CD4-positive, CD25-positive, alpha-beta regulatory T cell (primary cell): ENCODE results near the gene SLC9A1. TPM values are rescaled to one million over a fixed set of nuclear protein-coding genes. Genes with fewer than 3 reads are reported as not detected.
"Not testable (repeated sequence)": the region's sequence is repeated elsewhere in the genome, so short reads cannot be mapped to it uniquely, and the experiment has no call there.

Source experiments
- ATAC-seq, 2 donors: fragments of 150-1000 bp; cut with Tn5 transposase; one replicate each; pipeline ENCODE4 v1.10.0; 2021; ENCODE audit warnings: low read depth in 2 of 2, moderate number of reproducible peaks in 2 of 2, moderate library complexity in 1 of 2
- DNase-seq, 3 donors: peaks; one replicate each; pipeline versions ENCODE4 v3.0.0 to v3.0.0-alpha.2; 2012 to 2022; ENCODE audit warnings: mixed read lengths in 1 of 3
- H3K27ac ChIP-seq: one replicate; pipeline ENCODE4 v1.7.0; 2013; ENCODE audit warnings: mild to moderate bottlenecking, low read length; ENCODE audit not compliant: insufficient read depth, poor library complexity, severe bottlenecking
- H3K27me3 ChIP-seq: one replicate; pipeline ENCODE4 v1.7.0; 2013; ENCODE audit warnings: low read length; ENCODE audit not compliant: control insufficient read depth, insufficient read depth
- H3K36me3 ChIP-seq: one replicate; pipeline ENCODE4 v1.7.0; 2013; ENCODE audit warnings: mild to moderate bottlenecking, low read length, moderate library complexity; ENCODE audit not compliant: control insufficient read depth, insufficient read depth
- H3K4me1 ChIP-seq: 2 replicates; pipeline ENCODE4 v1.7.0; 2013; ENCODE audit warnings: mild to moderate bottlenecking, low read length; ENCODE audit not compliant: insufficient read depth, control insufficient read depth, poor library complexity, severe bottlenecking
- H3K4me3 ChIP-seq: one replicate; pipeline ENCODE4 v1.7.0; 2013; ENCODE audit warnings: low read depth, mild to moderate bottlenecking, low read length, moderate library complexity
- H3K9me3 ChIP-seq, 2 experiments: 1 replicate in 1 of 2; 2 replicates in 1 of 2; pipeline ENCODE4 v1.7.0; 2013; ENCODE audit warnings: low read length in 2 of 2, mild to moderate bottlenecking in 1 of 2, moderate library complexity in 1 of 2; ENCODE audit not compliant: control insufficient read depth in 2 of 2
- H3K27ac Mint-ChIP-seq, 3 donors: one replicate each; pipeline ENCODE4 v1.8.0; 2020 to 2022; ENCODE audit warnings: mild to moderate bottlenecking in 3 of 3, mixed read lengths in 3 of 3, moderate library complexity in 2 of 3
- H3K27me3 Mint-ChIP-seq: one replicate; pipeline ENCODE4 v1.8.0; 2022; ENCODE audit warnings: mild to moderate bottlenecking, mixed read lengths
- H3K36me3 Mint-ChIP-seq: one replicate; pipeline ENCODE4 v1.8.0; 2020; ENCODE audit warnings: mixed read lengths
- H3K4me1 Mint-ChIP-seq, 4 donors: one replicate each; pipeline ENCODE4 v1.8.0; 2020 to 2022; ENCODE audit warnings: mixed read lengths in 4 of 4, mild to moderate bottlenecking in 1 of 4
- H3K4me3 Mint-ChIP-seq, 4 donors: one replicate each; pipeline ENCODE4 v1.8.0; 2020 to 2022; ENCODE audit warnings: mild to moderate bottlenecking in 4 of 4, mixed read lengths in 4 of 4, moderate library complexity in 3 of 4
- H3K9me3 Mint-ChIP-seq, 7 donors: one replicate each; pipeline ENCODE4 v1.8.0; 2020 to 2022; ENCODE audit warnings: mixed read lengths in 7 of 7, mild to moderate bottlenecking in 3 of 7, moderate library complexity in 2 of 7
- polyA plus RNA-seq, 4 donors: library from polyadenylated mRNA; unstranded; fragments of 300-500 nt; fragmentation: Illumina TruSeq; gene quantifications; one replicate each; pipeline ENCODE4 v1.2.3, GENCODE V29; 2021
- total RNA-seq: library from RNA; stranded (reverse); gene quantifications from one replicate; pipeline ENCODE4 v1.2.3, GENCODE V29; 2022

SLC9A1 gene
- total and polyA plus RNA-seq, 5 donors from 2014 or later: 5.4 to 32.3 (median 8.3) TPM

- Mint-ChIP-seq H3K9me3 (no peaks in the 10 kb centered on the region), H3K36me3 (peaks cover 4% of the 10 kb centered on the region), H3K4me3 (no peak overlapping the region), H3K27ac (peak overlapping the region in 2 of 3 donors; percentile 31 to 69), H3K4me1 (peaks cover 5 to 21% (median 15%) of the 10 kb centered on the region in 4 donors), H3K27me3 (no peaks in the 10 kb centered on the region)
- DNase-seq (no peak), ATAC-seq (no peak)
- Histone ChIP-seq H3K4me3 (no peak overlapping the region), H3K36me3 (peaks cover 3% of the 10 kb centered on the region), H3K4me1 (peaks cover 14% of the 10 kb centered on the region), H3K27me3 (no peaks in the 10 kb centered on the region), H3K27ac (no peak overlapping the region), H3K9me3 (no peaks in the 10 kb centered on the region)
Measured at GRCh38 chr1:27132147-27132546, 22.8 kb downstream of the SLC9A1 start.

GRCh38 chr1:27130798-27131197 is 24.1 kb downstream of the SLC9A1 start:
- Histone ChIP-seq H3K27ac (no peak overlapping the region), H3K9me3 (no peaks in the 10 kb centered on the region), H3K36me3 (peaks cover 3% of the 10 kb centered on the region), H3K4me1 (peaks cover under 1% of the 10 kb centered on the region), H3K27me3 (no peaks in the 10 kb centered on the region), H3K4me3 (no peak overlapping the region)
- no peaks in the 10 kb centered on the region for H3K27me3 Mint-ChIP-seq
- H3K36me3 Mint-ChIP-seq: peaks cover 13% of the 10 kb centered on the region
- no peak for ATAC-seq
- H3K4me3 Mint-ChIP-seq: no peak overlapping the region
- no peak overlapping the region for H3K27ac Mint-ChIP-seq
- H3K9me3 Mint-ChIP-seq: no peaks in the 10 kb centered on the region
- H3K4me1 Mint-ChIP-seq: peaks cover 4 to 7% (median 6%) of the 10 kb centered on the region in 4 donors
- no peak for DNase-seq

GRCh38 chr1:27129225-27129624 is 25.7 kb downstream of the SLC9A1 start:
- H3K4me3 Mint-ChIP-seq: no peak overlapping the region
- Histone ChIP-seq H3K4me1 (no peaks in the 10 kb centered on the region), H3K27ac (no peak overlapping the region), H3K36me3 (peaks cover 3% of the 10 kb centered on the region), H3K27me3 (no peaks in the 10 kb centered on the region), H3K4me3 (no peak overlapping the region), H3K9me3 (no peaks in the 10 kb centered on the region)
- no peaks in the 10 kb centered on the region for H3K27me3 Mint-ChIP-seq
- DNase-seq (no peak), ATAC-seq (no peak)
- H3K9me3 Mint-ChIP-seq: no peaks in the 10 kb centered on the region
- H3K27ac Mint-ChIP-seq: peak overlapping the region in 1 of 3 donors; percentile 16
- peaks cover 13% of the 10 kb centered on the region for H3K36me3 Mint-ChIP-seq
- peaks cover 0 to 3% (median under 1%) of the 10 kb centered on the region in 4 donors for H3K4me1 Mint-ChIP-seq

- no peaks in the 10 kb centered on the region for H3K27me3 Mint-ChIP-seq
- H3K4me3 Mint-ChIP-seq: no peak overlapping the region
- Histone ChIP-seq H3K9me3 (no peaks in the 10 kb centered on the region), H3K4me3 (no peak overlapping the region), H3K4me1 (no peaks in the 10 kb centered on the region), H3K27ac (no peak overlapping the region), H3K36me3 (peaks cover 3% of the 10 kb centered on the region), H3K27me3 (no peaks in the 10 kb centered on the region)
- H3K27ac Mint-ChIP-seq: no peak overlapping the region
- peaks cover 0 to 3% (median 2%) of the 10 kb centered on the region in 4 donors for H3K4me1 Mint-ChIP-seq
- no peak for ATAC-seq
- DNase-seq: no peak
- peaks cover 13% of the 10 kb centered on the region for H3K36me3 Mint-ChIP-seq
- no peaks in the 10 kb centered on the region for H3K9me3 Mint-ChIP-seq
Measured at GRCh38 chr1:27127419-27127818, 27.5 kb downstream of the SLC9A1 start.

GRCh38 chr1:27126391-27126790 is 28.5 kb downstream of the SLC9A1 start:
- peaks cover 13% of the 10 kb centered on the region for H3K36me3 Mint-ChIP-seq
- H3K9me3 Mint-ChIP-seq: no peaks in the 10 kb centered on the region
- no peaks in the 10 kb centered on the region for H3K9me3 ChIP-seq
- H3K4me1 Mint-ChIP-seq: peaks cover 0 to 6% (median 3%) of the 10 kb centered on the region in 4 donors
- no peaks in the 10 kb centered on the region for H3K4me1 ChIP-seq
- H3K4me3 ChIP-seq: no peak overlapping the region
- no peak overlapping the region for H3K4me3 Mint-ChIP-seq
- H3K27ac ChIP-seq: no peak overlapping the region
- no peak for DNase-seq
- peaks cover 3% of the 10 kb centered on the region for H3K36me3 ChIP-seq
- no peak for ATAC-seq
- H3K27ac Mint-ChIP-seq: no peak overlapping the region
- no peaks in the 10 kb centered on the region for H3K27me3 Mint-ChIP-seq
- H3K27me3 ChIP-seq: no peaks in the 10 kb centered on the region

- not testable (repeated sequence) for H3K36me3 ChIP-seq, H3K4me3 Mint-ChIP-seq, H3K4me1 ChIP-seq, H3K9me3 ChIP-seq, DNase-seq, H3K4me3 ChIP-seq, ATAC-seq, H3K27me3 ChIP-seq, H3K27ac Mint-ChIP-seq, H3K4me1 Mint-ChIP-seq, H3K27ac ChIP-seq, H3K9me3 Mint-ChIP-seq, H3K27me3 Mint-ChIP-seq
- peaks cover 16% of the 10 kb centered on the region for H3K36me3 Mint-ChIP-seq
Measured at GRCh38 chr1:27125125-27125524, 29.8 kb downstream of the SLC9A1 start.

GRCh38 chr1:27124405-27124804 is 30.5 kb downstream of the SLC9A1 start:
- no peak for ATAC-seq
- no peaks in the 10 kb centered on the region for H3K9me3 Mint-ChIP-seq
- peak overlapping the region in 1 of 3 donors; percentile 25 for H3K27ac Mint-ChIP-seq

GRCh38 chr1:27122652-27123051 is 32.3 kb downstream of the SLC9A1 start:
- Mint-ChIP-seq H3K4me3 (no peak overlapping the region), H3K9me3 (peaks cover 0 to 1% (median 0%) of the 10 kb centered on the region in 7 donors), H3K4me1 (peaks cover 0 to 12% (median 8%) of the 10 kb centered on the region in 4 donors), H3K27ac (peak overlapping the region; percentile 2 to 20 (median 15)), H3K36me3 (peaks cover 18% of the 10 kb centered on the region), H3K27me3 (no peaks in the 10 kb centered on the region)
- DNase-seq: no peak
- H3K4me1 ChIP-seq: no peaks in the 10 kb centered on the region
- H3K27ac ChIP-seq: no peak overlapping the region
- no peaks in the 10 kb centered on the region for H3K27me3 ChIP-seq
- H3K9me3 ChIP-seq: no peaks in the 10 kb centered on the region
- ATAC-seq: no peak
- no peak overlapping the region for H3K4me3 ChIP-seq
- H3K36me3 ChIP-seq: peaks cover under 1% of the 10 kb centered on the region

More at GRCh38 chr1:27124405-27124804, 30.5 kb downstream of the SLC9A1 start:
- Histone ChIP-seq H3K27ac (no peak overlapping the region), H3K27me3 (no peaks in the 10 kb centered on the region), H3K4me1 (no peaks in the 10 kb centered on the region), H3K36me3 (peaks cover 3% of the 10 kb centered on the region), H3K9me3 (no peaks in the 10 kb centered on the region), H3K4me3 (no peak overlapping the region)
- DNase-seq: no peak
- H3K4me1 Mint-ChIP-seq: peaks cover 0 to 10% (median 8%) of the 10 kb centered on the region in 4 donors
- H3K4me3 Mint-ChIP-seq: no peak overlapping the region
- no peaks in the 10 kb centered on the region for H3K27me3 Mint-ChIP-seq
- peaks cover 18% of the 10 kb centered on the region for H3K36me3 Mint-ChIP-seq
